IMR-90 (cell line): ENCODE results near the gene MCTP1. TPM values are rescaled to one million over a fixed set of nuclear protein-coding genes. Genes with fewer than 3 reads are reported as not detected.

Source experiments
- ATAC-seq: fragments of 200-7000 bp; cut with Tn5 transposase; 2 replicates; pipeline ENCODE4 v1.9.1; 2020; ENCODE audit warnings: low read depth, mild to moderate bottlenecking, moderate library complexity
- BruUV-seq: library from RNA; stranded (reverse); fragments of 400-500 nt; replicated peaks from 2 replicates; lab custom pipeline; 2021; lab: Mats Ljungman, UMichigan
- CTCF ChIA-PET: fragments of 300-600 bp; formaldehyde crosslinking; extraction: SDS; loops from one replicate; lab custom pipeline; 2021; ENCODE audit warnings: antibody characterized with exemption; lab: Yijun Ruan, JAX
- POLR2A ChIA-PET: fragments of 300-600 bp; sonication (Branson Sonifier 250); formaldehyde crosslinking; loops from one replicate; lab custom pipeline; 2022; ENCODE audit warnings: antibody characterized with exemption; ENCODE audit not compliant: unreplicated experiment; lab: Charles Lee
- DNase-seq: peaks from one replicate; pipeline ENCODE4 v3.0.0; 2013
- H2AFZ ChIP-seq: replicated peaks from 2 replicates; pipeline ENCODE3; 2013; ENCODE audit warnings: low read length, mild to moderate bottlenecking; ENCODE audit not compliant: poor library complexity
- H2AK5ac ChIP-seq: 2 replicates; pipeline ENCODE4 v1.6.1; 2013; ENCODE audit warnings: low read depth, low read length, inconsistent platforms
- H2AK9ac ChIP-seq: replicated peaks from 2 replicates; pipeline ENCODE3; 2013; ENCODE audit warnings: mild to moderate bottlenecking, low read depth, low read length, moderate library complexity; ENCODE audit not compliant: poor library complexity
- H2BK120ac ChIP-seq: 2 replicates; pipeline ENCODE4 v1.6.1; 2013; ENCODE audit warnings: low read depth, low read length, inconsistent platforms
- H2BK15ac ChIP-seq: 3 replicates; pipeline ENCODE4 v1.6.1; 2013; ENCODE audit warnings: low read depth, low read length, inconsistent platforms
- H2BK20ac ChIP-seq: 2 replicates; pipeline ENCODE4 v1.6.1; 2013; ENCODE audit warnings: low read depth, mild to moderate bottlenecking, inconsistent platforms, low read length, moderate library complexity
- H2BK5ac ChIP-seq: 2 replicates; pipeline ENCODE4 v1.6.1; 2013; ENCODE audit warnings: mild to moderate bottlenecking, low read depth, low read length, inconsistent platforms; ENCODE audit not compliant: poor library complexity, severe bottlenecking
- H3K14ac ChIP-seq: replicated peaks from 2 replicates; pipeline ENCODE4 v1.6.1; 2013; ENCODE audit warnings: low read depth, low read length, inconsistent platforms
- H3K18ac ChIP-seq: 2 replicates; pipeline ENCODE4 v1.6.1; 2013; ENCODE audit warnings: low read depth, low read length, control low read depth
- H3K23ac ChIP-seq: 2 replicates; pipeline ENCODE4 v1.6.1; 2013; ENCODE audit warnings: low read depth, low read length, inconsistent platforms
- H3K27ac ChIP-seq: 2 replicates; pipeline ENCODE4 v1.5.1; 2013; ENCODE audit warnings: mild to moderate bottlenecking, control low read depth, low read length; ENCODE audit not compliant: insufficient read depth
- H3K27me3 ChIP-seq: 2 replicates; pipeline ENCODE4 v1.6.1; 2013; ENCODE audit warnings: low read length; ENCODE audit not compliant: control insufficient read depth, insufficient read depth
- H3K36me3 ChIP-seq: 2 replicates; pipeline ENCODE4 v1.6.1; 2013; ENCODE audit warnings: low read length, mixed read lengths; ENCODE audit not compliant: control insufficient read depth, insufficient read depth
- H3K4ac ChIP-seq: 2 replicates; pipeline ENCODE4 v1.6.1; 2013; ENCODE audit warnings: low read depth, low read length, inconsistent platforms
- H3K4me1 ChIP-seq: 2 replicates; pipeline ENCODE4 v1.6.1; 2013; ENCODE audit warnings: low read length, mixed read lengths; ENCODE audit not compliant: control insufficient read depth, insufficient read depth
- H3K4me2 ChIP-seq: 2 replicates; pipeline ENCODE4 v1.6.1; 2013; ENCODE audit warnings: low read depth, mild to moderate bottlenecking, control low read depth, low read length, moderate library complexity
- H3K4me3 ChIP-seq: 2 replicates; pipeline ENCODE4 v1.5.1; 2013; ENCODE audit warnings: low read depth, mild to moderate bottlenecking, control low read depth, low read length, moderate library complexity; ENCODE audit not compliant: insufficient read depth
- H3K56ac ChIP-seq: 2 replicates; pipeline ENCODE4 v1.6.1; 2013; ENCODE audit warnings: low read length, inconsistent platforms; ENCODE audit not compliant: insufficient read depth; ENCODE audit errors: extremely low read depth
- H3K79me1 ChIP-seq, 2 experiments: 2 replicates each; pipeline ENCODE4 v1.6.1; 2013; ENCODE audit warnings: low read length in 2 of 2, inconsistent platforms in 1 of 2, low read depth in 1 of 2
- H3K9ac ChIP-seq: 2 replicates; pipeline ENCODE4 v1.6.1; 2013; ENCODE audit warnings: low read depth, low read length, control low read depth
- H3K9me1 ChIP-seq: 2 replicates; pipeline ENCODE4 v1.6.1; 2013; ENCODE audit warnings: low read length, inconsistent platforms; ENCODE audit not compliant: insufficient read depth
- H3K9me3 ChIP-seq: 2 replicates; pipeline ENCODE4 v1.6.1; 2013; ENCODE audit warnings: low read length; ENCODE audit not compliant: control insufficient read depth, insufficient read depth
- H4K20me1 ChIP-seq: 2 replicates; pipeline ENCODE4 v1.6.1; 2013; ENCODE audit warnings: low read length, inconsistent platforms; ENCODE audit not compliant: insufficient read depth
- H4K5ac ChIP-seq: 2 replicates; pipeline ENCODE4 v1.6.1; 2013; ENCODE audit warnings: mild to moderate bottlenecking, low read depth, low read length, control low read depth
- H4K8ac ChIP-seq, 2 experiments: 2 replicates each; pipeline ENCODE4 v1.6.1; 2013; ENCODE audit warnings: low read depth in 2 of 2, low read length in 2 of 2, control low read depth in 1 of 2, inconsistent platforms in 1 of 2
- H4K91ac ChIP-seq: 2 replicates; pipeline ENCODE4 v1.6.1; 2013; ENCODE audit warnings: low read depth, low read length, inconsistent platforms; ENCODE audit not compliant: insufficient read depth
- BHLHE40 ChIP-seq: fragments of 150-350 bp; IDR thresholded peaks from 2 replicates; pipeline ENCODE4 v1.6.1; 2016; ENCODE audit warnings: mild to moderate bottlenecking, low read depth, low read length
- CEBPB ChIP-seq: IDR thresholded peaks from 2 replicates; pipeline ENCODE4 v1.6.1; 2012; ENCODE audit warnings: low read depth, low read length, improper control_type of control experiment
- CHD1 ChIP-seq: IDR thresholded peaks from 2 replicates; pipeline ENCODE4 v1.6.1; 2012; ENCODE audit warnings: low read depth, low read length, improper control_type of control experiment
- CTCF ChIP-seq: conservative IDR thresholded peaks from 2 replicates; pipeline ENCODE4 v1.5.1; 2012; ENCODE audit warnings: mild to moderate bottlenecking, low read depth, low read length, improper control_type of control experiment
- ELK1 ChIP-seq: fragments of 150-350 bp; IDR thresholded peaks from 2 replicates; pipeline ENCODE4 v1.6.1; 2016; ENCODE audit warnings: low read depth, mild to moderate bottlenecking, low read length, moderate library complexity, borderline replicate concordance
- FOS ChIP-seq: fragments of 150-350 bp; IDR thresholded peaks from 2 replicates; pipeline ENCODE4 v1.6.1; 2016; ENCODE audit warnings: low read depth, low read length
- MAFK ChIP-seq: IDR thresholded peaks from 2 replicates; pipeline ENCODE4 v1.6.1; 2012; ENCODE audit warnings: low read depth, low read length, improper control_type of control experiment
- MAZ ChIP-seq: IDR thresholded peaks from 2 replicates; pipeline ENCODE4 v1.6.1; 2012; ENCODE audit warnings: low read depth, mild to moderate bottlenecking, low read length, improper control_type of control experiment, moderate library complexity, borderline replicate concordance
- MXI1 ChIP-seq: IDR thresholded peaks from 2 replicates; pipeline ENCODE4 v1.6.1; 2012; ENCODE audit warnings: low read depth, mild to moderate bottlenecking, low read length, moderate library complexity, borderline replicate concordance
- NFE2L2 ChIP-seq: fragments of 150-350 bp; IDR thresholded peaks from 2 replicates; pipeline ENCODE4 v1.6.1; 2016; ENCODE audit warnings: low read depth, mild to moderate bottlenecking, low read length
- POLR2A ChIP-seq: IDR thresholded peaks from 2 replicates; pipeline ENCODE4 v1.6.1; 2012; ENCODE audit warnings: mild to moderate bottlenecking, low read depth, low read length
- RAD21 ChIP-seq: IDR thresholded peaks from 2 replicates; pipeline ENCODE4 v1.6.1; 2012; ENCODE audit warnings: low read length, improper control_type of control experiment
- RCOR1 ChIP-seq: IDR thresholded peaks from 2 replicates; pipeline ENCODE4 v1.6.1; 2012; ENCODE audit warnings: mild to moderate bottlenecking, low read length, improper control_type of control experiment; ENCODE audit not compliant: insufficient replicate concordance
- RFX5 ChIP-seq: IDR thresholded peaks from 2 replicates; pipeline ENCODE4 v1.8.0; 2012; ENCODE audit warnings: low read depth, mild to moderate bottlenecking, low read length, moderate library complexity
- SMC3 ChIP-seq: fragments of 150-350 bp; IDR thresholded peaks from 2 replicates; pipeline ENCODE4 v1.6.1; 2016; ENCODE audit warnings: low read depth, mild to moderate bottlenecking, antibody characterized with exemption, low read length, moderate library complexity
- USF2 ChIP-seq: fragments of 150-350 bp; IDR thresholded peaks from 2 replicates; pipeline ENCODE4 v1.6.1; 2017; ENCODE audit warnings: mild to moderate bottlenecking, antibody characterized with exemption, low read length, low read depth
- WGBS, 2 experiments: methylation state at CpG; one replicate each; pipeline versions ENCODE4 v1.1.5 to v1.1.7; 2013; ENCODE audit warnings: missing lambda C conversion rate in 2 of 2; ENCODE audit not compliant: insufficient read length in 1 of 2; ENCODE audit errors: extremely low coverage in 2 of 2; 5-methylcytosine and 5-hydroxymethylcytosine counted together
- dilution Hi-C: fragments of 300-500 bp; cut with HindIII; formaldehyde crosslinking; loops from one replicate; pipeline ENCODE4 v1.14.3; 2018; ENCODE audit warnings: low sequenced_read_pairs; ENCODE audit not compliant: unreplicated experiment
- in situ Hi-C: fragments of 300-500 bp; cut with MboI; formaldehyde crosslinking; loops from 3 replicates; pipeline ENCODE4 v1.14.3; 2019; ENCODE audit warnings: low sequenced_read_pairs, inconsistent platforms, mixed read lengths
- intact Hi-C: fragments of 100-400 bp; cut with micrococcal nuclease; formaldehyde crosslinking; loops from 2 replicates; pipeline ENCODE4 v1.10.0; 2022
- polyA plus RNA-seq, 3 experiments: library from polyadenylated mRNA; depleted of rRNA; stranded (reverse); fragments of >200 nt; gene quantifications; 2 replicates each; pipeline ENCODE4 v1.2.3, GENCODE V29; 2012; ENCODE audit warnings: low replicate concordance in 1 of 3
- total RNA-seq: library from RNA; depleted of rRNA; stranded (reverse); fragments of >200 nt; gene quantifications from 2 replicates; pipeline ENCODE4 v1.2.3, GENCODE V29; 2012

The MCTP1 gene
- total and polyA plus RNA-seq, 2 of the 4 experiments (the other 2 are of a cell fraction), result 0.21 TPM; not detected in 1

GRCh38 chr5:95032801-95033200, 252.1 kb downstream of the MCTP1 start:
- Histone ChIP-seq H3K9me3 (no peaks in the 10 kb centered on the region), H3K27me3 (no peaks in the 10 kb centered on the region), H2AFZ (no peak overlapping the region), H3K4me3 (no peak overlapping the region), H3K79me1 (no peaks in the 10 kb centered on the region), H2AK9ac (no peak overlapping the region), H3K4ac (no peak overlapping the region), H4K5ac (no peak overlapping the region), H2BK15ac (no peak overlapping the region), H3K9ac (no peak overlapping the region), H4K8ac (no peak overlapping the region), H3K56ac (no peak overlapping the region), H2AK5ac (no peak overlapping the region), H3K9me1 (no peaks in the 10 kb centered on the region), H3K23ac (no peak overlapping the region), H4K91ac (no peak overlapping the region), H4K20me1 (no peaks in the 10 kb centered on the region), H3K27ac (no peak overlapping the region), H3K4me2 (no peak overlapping the region), H2BK5ac (no peak overlapping the region), H3K4me1 (no peaks in the 10 kb centered on the region), H3K36me3 (no peaks in the 10 kb centered on the region), H2BK120ac (no peak overlapping the region), H3K14ac (no peak overlapping the region), H2BK20ac (no peak overlapping the region), H3K18ac (no peak overlapping the region)
- CTCF ChIA-PET, result interaction anchor here (0.6 kb wide), 2 partner anchors 256 to 1885 kb away, joined by 3 read pairs; no protein-coding TSS in a partner anchor
- TF ChIP-seq CHD1 (no peak), RCOR1 (no peak), RAD21 (no peak), CEBPB (no peak), SMC3 (no peak), ELK1 (no peak), MAFK (no peak), USF2 (no peak), NFE2L2 (no peak), BHLHE40 (no peak), RFX5 (no peak), MAZ (no peak), FOS (no peak), POLR2A (no peak), CTCF (no peak), MXI1 (no peak)
- no peak for DNase-seq
- no peak for ATAC-seq
- no CpG with 5 or more reads among the region's 1 CpG for WGBS, 2 experiments
- dilution Hi-C loops (no loop called here), in situ Hi-C loops (no loop called here), intact Hi-C loops (no loop called here)
- no TSS peak for BruUV-seq
- POLR2A ChIA-PET, result no interaction called here
